ENCODE measurements around the gene NUTM1. TPM values are rescaled to one million over a fixed set of nuclear protein-coding genes. Genes with fewer than 3 reads are reported as not detected.

Gene NUTM1
- total RNA-seq, 1 donor, result not detected

Small RNA genes lying within 50 kb of the gene (small RNA-seq; reads per million reads assigned to genes)
- gene MIR1233-1 (not detected), gene RF00019 (not detected)

Other genes starting within 250 kb of the NUTM1 start
- 36.7 and 57.4 TPM in 2 replicates for gene EMC7, start 241.5 kb upstream of the NUTM1 start, total RNA-seq
- 1.9 and 2.6 TPM in 2 replicates for gene PGBD4, start 241.2 kb upstream of the NUTM1 start, total RNA-seq
- gene KATNBL1, start 133.2 kb upstream of the NUTM1 start, total RNA-seq, result 53.8 and 70.4 TPM in 2 replicates
- 120 and 149 TPM in 2 replicates for gene EMC4, start 118.3 kb upstream of the NUTM1 start, total RNA-seq
- 12.5 and 12.6 TPM in 2 replicates for gene SLC12A6, start 5.5 kb upstream of the NUTM1 start, total RNA-seq
- 190 and 201 TPM in 2 replicates for gene NOP10, start 179 bp upstream of the NUTM1 start, total RNA-seq
- 11.0 and 19.9 TPM in 2 replicates for gene LPCAT4, start 23.9 kb downstream of the NUTM1 start, total RNA-seq
- 11.2 and 18.0 TPM in 2 replicates for gene GOLGA8A, start 94.5 kb downstream of the NUTM1 start, total RNA-seq
- gene GOLGA8B, start 240.3 kb downstream of the NUTM1 start, total RNA-seq, result 32.9 and 33.7 TPM in 2 replicates

All from fibroblast of villous mesenchyme (primary cell).